Activated T-cell treated with anti-CD3 and anti-CD28 coated beads for 4 hours (primary cell): ENCODE measurements around the gene SNRPD3.
A peak's percentile ranks its signal among the peaks of the same experiment; 100 is the strongest.
"Not testable (repeated sequence)": the region's sequence is repeated elsewhere in the genome, so short reads cannot be mapped to it uniquely, and the experiment has no call there.

Experiments
- DNase-seq: peaks from one replicate; pipeline ENCODE4 v3.0.0-alpha.2; 2020

SNRPD3 gene

DNA sequence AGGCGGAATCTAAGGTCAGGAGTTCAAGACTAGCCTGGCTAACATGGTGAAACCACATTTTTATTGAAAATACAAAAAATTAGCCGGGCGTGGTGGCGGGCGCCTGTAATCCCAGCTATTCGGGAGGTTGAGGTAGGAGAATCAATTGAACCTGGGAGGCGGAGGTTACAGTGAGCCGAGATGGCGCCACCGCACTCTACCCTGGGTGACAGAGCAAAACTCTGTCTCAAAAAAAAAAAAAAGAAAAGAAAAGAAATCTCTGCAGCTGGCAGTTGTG, 37.7 kb downstream of the SNRPD3 start:
- DNase-seq, result not testable (repeated sequence)

GRCh38 chr22:24593836-24594568, 38.2 kb downstream of the SNRPD3 start:
- DNase-seq, result no peak

DNA sequence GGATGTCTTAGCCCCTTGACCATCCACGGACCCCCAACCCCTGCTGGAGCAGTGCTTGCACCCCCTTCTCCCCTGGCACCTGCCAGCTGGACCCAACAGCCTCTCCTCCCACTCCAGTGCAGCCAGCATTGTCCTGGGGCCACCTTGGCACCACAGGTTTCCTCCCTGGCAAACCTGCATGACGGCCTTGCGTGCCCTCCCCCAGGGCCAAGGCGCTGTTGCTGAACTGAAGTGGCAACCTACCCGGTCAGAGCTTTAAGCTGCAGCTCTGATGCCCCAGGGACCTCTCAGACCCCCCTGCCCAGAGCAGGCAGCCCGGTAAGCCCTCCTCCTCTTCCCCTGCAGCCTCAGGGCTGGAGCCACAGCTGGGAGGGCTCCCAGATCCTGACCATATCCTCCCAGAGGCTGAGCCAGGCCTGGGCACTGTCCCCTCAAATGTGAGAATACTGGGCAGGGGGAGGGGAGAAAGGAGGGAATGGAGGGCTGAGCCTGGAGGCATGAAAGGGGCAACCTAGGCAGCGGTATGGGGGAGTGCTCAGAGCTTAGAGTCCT, 38.8 kb downstream of the SNRPD3 start:
- no peak for DNase-seq

DNA sequence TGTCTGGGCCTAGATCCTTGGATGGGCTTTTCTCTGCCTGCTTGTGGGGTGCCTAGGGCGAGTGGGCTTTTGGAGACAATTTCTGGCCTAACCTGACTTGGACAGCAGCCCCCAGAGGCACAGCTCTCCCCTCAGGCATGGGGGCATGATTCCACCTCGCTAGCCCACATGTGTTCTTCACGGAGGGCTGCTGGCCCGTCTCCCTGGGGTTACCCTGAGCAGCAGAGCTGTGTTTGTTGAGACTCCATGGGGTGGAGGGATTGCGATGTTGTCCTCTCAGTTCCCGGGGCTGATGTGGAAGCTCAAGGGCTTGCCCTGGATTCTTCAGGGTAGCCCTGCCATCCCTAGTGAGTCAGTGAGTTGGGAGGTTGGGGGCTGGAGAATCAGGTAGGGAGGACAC, 39.4 kb downstream of the SNRPD3 start:
- DNase-seq, result no peak

- no peak for DNase-seq
Measured at GRCh38 chr22:24595863-24596262, 40.1 kb downstream of the SNRPD3 start.

DNA sequence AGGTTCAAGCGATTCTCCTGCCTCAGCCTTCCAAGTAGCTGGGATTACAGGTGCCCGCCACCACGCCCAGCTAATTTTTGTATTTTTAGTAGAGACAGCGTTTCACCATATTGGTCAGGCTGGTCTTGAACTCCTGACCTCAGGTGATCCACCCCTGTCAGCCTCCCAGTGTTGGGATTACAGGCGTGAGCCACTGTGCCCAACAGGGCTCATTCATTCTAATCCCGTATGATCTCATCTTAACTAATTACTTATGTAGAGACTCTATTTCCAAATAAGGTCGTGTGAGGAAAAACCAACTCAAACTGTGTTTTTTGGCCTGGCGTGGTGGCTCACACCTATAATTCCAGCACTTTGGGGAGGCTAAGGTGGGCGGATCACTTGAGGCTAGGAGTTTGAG, 41.3 kb downstream of the SNRPD3 start:
- DNase-seq, result not testable (repeated sequence)

DNA sequence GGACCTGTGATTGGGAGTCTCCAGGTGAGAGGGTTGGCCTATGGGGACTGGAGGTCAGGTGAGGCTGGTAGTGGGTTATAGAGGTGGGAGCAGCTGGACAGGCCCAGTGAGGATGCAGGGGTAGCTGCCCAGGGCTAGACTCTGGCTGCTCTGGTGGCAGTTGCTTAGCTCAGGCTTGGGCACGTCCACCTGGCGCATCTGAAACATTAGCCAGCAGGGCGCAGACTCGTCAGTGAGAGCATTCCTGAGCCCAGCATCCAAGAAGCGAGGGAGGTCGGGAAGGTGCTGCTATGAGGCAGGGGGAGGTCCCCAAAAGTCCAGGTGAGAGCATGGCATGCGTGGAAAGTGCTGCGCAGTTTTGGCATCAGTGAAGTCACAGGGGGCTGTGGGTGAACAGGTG, 43.7 kb downstream of the SNRPD3 start:
- DNase-seq, result no peak

- DNase-seq, result not testable (repeated sequence)
Measured at GRCh38 chr22:24599958-24600715, 44.3 kb downstream of the SNRPD3 start.

DNA sequence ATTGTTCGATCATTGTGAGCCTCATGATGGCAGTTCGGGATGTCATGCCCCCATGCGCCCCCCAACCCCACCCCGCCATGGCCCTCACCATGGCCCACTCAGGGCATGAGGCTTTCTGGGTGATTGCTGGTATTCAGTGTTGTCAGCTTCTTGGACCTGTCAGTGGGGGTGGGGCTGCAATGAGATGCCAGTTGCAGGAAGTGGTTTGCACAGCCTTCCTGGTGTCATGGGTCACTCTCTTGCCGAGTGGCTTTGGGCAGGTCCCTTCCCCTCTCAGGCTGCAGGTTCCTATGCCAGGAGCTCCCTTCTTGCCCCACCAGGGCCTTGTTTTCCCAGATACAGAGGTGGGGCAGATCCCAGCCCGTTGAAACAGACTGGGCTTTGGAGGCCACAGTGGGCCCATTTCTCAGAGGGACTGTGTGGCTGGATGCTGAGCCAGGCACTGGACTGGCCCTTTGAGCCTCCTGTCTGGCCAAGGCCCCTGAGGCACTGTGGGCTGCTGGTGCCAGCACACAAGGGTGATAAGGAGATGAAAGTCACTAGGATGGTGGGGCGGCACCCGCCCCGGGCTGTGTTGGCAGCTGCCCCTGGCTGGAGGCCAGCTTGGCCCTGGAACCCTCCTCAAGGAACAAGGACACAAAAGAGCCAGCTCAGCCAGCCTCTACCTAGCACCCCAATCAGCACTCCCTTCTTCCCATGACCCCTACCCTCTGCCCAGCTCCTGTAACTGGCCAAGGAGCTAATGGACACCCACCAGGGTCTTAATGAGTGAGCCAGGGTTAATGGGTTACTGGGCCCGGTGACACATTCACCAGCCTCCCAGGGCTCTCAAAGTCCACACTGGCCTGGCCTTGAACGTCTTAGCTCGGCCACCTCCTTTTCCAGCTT, 45.7 kb downstream of the SNRPD3 start:
- no peak for DNase-seq

GRCh38 chr22:24602105-24602749, 46.4 kb downstream of the SNRPD3 start:
- not testable (repeated sequence) for DNase-seq

DNA sequence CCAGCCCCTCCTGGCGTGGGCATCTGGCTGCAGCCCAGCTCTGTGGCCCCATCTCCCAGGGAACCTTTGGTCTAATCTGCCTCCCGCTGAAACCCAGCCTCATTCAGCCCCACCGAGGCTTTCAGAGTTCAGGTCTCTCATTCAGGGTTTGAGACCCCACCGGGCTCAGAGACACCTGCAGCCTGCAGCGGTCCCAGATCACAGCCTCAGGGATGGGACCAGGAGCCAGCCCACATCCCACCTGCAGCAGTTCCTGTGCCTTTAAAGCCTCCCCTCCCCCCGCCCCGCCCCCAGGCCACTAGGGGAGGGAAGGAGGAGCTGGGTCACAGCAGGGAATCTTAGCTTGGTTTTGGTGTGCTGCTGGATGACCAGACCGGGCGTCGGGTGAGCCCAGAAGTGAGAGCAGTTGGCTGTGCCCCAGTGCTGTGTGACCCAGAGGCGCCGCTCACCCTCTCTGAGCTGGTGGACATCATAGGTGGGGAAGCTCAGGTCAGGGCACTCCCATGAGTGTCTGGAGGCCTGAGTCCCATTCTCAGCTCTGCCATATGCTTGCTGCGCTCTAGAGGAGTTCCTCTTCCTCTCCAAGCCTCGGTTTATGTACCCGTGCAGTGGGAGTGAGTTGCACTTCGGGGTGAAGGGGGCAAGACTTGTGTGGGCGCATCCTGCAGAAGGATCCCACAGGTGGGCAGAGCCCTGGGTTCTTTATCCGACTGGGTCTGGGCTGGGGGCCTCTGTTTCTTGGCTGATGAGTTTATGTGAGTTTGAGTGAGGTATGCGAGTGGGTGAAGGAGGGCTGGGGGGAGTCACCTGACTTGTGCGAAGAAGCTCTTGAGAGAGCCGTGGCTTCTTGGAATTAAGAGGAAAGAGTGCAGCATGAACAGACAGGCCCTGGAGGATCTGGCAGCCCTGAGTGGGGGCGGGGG, 47.3 kb downstream of the SNRPD3 start, which contains the start of gene GGT1:
Gene GGT1, plus strand, starts transcription at position 347 of the 923 bp plus-strand sequence. CDS start 7,889 bp downstream, outside the sequence.
- not testable (repeated sequence) for DNase-seq

DNA sequence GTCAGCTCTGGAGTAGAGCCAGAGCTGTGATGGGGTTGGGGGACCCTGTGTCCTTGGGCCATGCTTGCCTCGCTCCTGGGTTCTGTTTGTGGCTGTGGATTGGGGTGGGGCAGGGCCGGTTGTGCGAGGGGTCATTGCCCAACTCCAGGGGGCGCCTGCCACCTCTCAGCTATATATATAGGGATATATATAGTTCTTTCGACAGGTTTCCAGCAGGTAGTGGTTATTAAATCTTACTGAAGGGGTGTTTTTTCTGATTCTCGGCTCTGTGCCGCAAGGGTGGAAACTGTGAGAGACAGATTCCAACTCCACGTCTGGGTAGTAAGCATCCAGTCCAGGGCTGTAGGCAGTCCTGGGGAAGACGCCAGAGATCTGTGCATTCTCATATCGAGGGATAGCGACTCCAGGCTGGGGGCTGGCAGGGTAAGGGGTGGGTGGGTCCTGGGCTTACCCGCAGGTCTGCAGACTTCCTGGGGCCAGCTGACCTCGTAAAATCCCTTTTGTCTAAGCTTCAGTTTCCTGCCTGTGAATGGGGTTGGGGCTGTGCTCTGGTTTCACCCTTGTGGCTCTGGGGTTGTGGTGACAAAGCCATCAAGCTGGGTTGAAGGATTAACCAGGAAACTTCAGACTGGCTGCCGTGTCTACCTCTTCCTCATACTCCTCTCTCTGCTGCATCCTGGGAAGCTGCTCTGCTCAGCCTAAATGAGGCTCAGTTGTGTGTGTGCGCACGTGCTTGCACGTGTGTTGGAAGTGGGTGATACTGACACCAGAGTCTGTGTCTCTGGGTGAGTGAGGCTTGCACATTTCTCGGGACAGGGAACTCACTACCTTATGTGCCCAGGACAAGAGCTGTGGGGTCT, 48.2 kb downstream of the SNRPD3 start:
- DNase-seq, result not testable (repeated sequence)

DNA sequence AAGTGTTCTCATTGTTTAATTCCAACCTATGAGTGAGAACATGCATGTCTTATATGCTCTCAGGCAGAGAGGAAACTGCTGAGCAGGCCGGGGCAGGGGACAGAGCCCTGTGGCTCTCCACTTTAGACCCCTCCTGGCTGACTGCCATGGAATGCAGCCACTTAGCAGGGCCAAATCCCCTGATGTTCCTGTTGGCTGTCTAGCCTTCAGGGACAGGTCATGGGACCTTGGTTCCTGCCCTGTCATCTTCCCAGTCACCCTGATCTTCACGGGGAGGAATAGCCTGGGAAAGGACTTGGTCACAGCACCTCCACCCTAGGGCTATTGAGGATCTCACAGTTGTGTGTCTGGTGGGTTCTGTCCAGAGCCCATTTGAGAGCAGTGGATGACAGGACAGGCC, 50.5 kb downstream of the SNRPD3 start:
- DNase-seq, result not testable (repeated sequence)

GRCh38 chr22:24607429-24607983, 51.7 kb downstream of the SNRPD3 start:
- DNase-seq, result peak; percentile 30

- DNase-seq, result not testable (repeated sequence)
Measured at GRCh38 chr22:24608327-24608726, 52.5 kb downstream of the SNRPD3 start.

DNA sequence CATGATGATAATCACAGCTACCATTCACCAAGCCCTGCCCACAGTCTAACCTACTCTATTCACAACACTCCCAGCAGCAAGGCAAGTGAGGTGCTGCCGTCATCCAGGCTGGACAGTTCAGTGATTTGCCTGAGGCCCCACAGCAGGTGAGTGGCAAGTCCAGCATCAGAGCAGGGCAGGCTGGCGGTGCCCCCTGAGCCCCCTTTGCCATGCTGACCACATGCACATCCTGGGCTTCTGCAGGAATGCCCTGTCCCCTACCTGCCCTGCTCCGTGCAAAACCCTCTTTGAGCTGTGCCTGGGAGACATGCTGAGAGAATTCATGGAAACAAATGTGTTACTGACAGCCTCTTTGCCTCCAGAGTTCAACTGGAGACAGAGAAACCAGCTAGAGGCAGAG, 54.1 kb downstream of the SNRPD3 start:
- DNase-seq, result not testable (repeated sequence)

- not testable (repeated sequence) for DNase-seq
Measured at GRCh38 chr22:24614794-24615193, 59.0 kb downstream of the SNRPD3 start.

GRCh38 chr22:24621244-24621643, 65.4 kb downstream of the SNRPD3 start:
- not testable (repeated sequence) for DNase-seq

- not testable (repeated sequence) for DNase-seq
Measured at GRCh38 chr22:24622596-24622995, 66.8 kb downstream of the SNRPD3 start.
